IMR-90 (cell line): Measurements from ENCODE around the gene PFDN5. TPM values are rescaled to one million over a fixed set of nuclear protein-coding genes. Genes with fewer than 3 reads are reported as not detected.
A peak's percentile ranks its signal among the peaks of the same experiment; 100 is the strongest.

Experiments used
- ATAC-seq: fragments of 200-7000 bp; cut with Tn5 transposase; 2 replicates; pipeline ENCODE4 v1.9.1; 2020; ENCODE audit warnings: low read depth, mild to moderate bottlenecking, moderate library complexity
- BruUV-seq: library from RNA; stranded (reverse); fragments of 400-500 nt; replicated peaks from 2 replicates; lab custom pipeline; 2021; lab: Mats Ljungman, UMichigan
- CTCF ChIA-PET: fragments of 300-600 bp; formaldehyde crosslinking; extraction: SDS; loops from one replicate; lab custom pipeline; 2021; ENCODE audit warnings: antibody characterized with exemption; lab: Yijun Ruan, JAX
- POLR2A ChIA-PET: fragments of 300-600 bp; sonication (Branson Sonifier 250); formaldehyde crosslinking; loops from one replicate; lab custom pipeline; 2022; ENCODE audit warnings: antibody characterized with exemption; ENCODE audit not compliant: unreplicated experiment; lab: Charles Lee
- DNase-seq: peaks from one replicate; pipeline ENCODE4 v3.0.0; 2013
- H2AFZ ChIP-seq: replicated peaks from 2 replicates; pipeline ENCODE3; 2013; ENCODE audit warnings: low read length, mild to moderate bottlenecking; ENCODE audit not compliant: poor library complexity
- H2AK5ac ChIP-seq: 2 replicates; pipeline ENCODE4 v1.6.1; 2013; ENCODE audit warnings: low read depth, low read length, inconsistent platforms
- H2AK9ac ChIP-seq: replicated peaks from 2 replicates; pipeline ENCODE3; 2013; ENCODE audit warnings: mild to moderate bottlenecking, low read depth, low read length, moderate library complexity; ENCODE audit not compliant: poor library complexity
- H2BK120ac ChIP-seq: 2 replicates; pipeline ENCODE4 v1.6.1; 2013; ENCODE audit warnings: low read depth, low read length, inconsistent platforms
- H2BK15ac ChIP-seq: 3 replicates; pipeline ENCODE4 v1.6.1; 2013; ENCODE audit warnings: low read depth, low read length, inconsistent platforms
- H2BK20ac ChIP-seq: 2 replicates; pipeline ENCODE4 v1.6.1; 2013; ENCODE audit warnings: low read depth, mild to moderate bottlenecking, inconsistent platforms, low read length, moderate library complexity
- H2BK5ac ChIP-seq: 2 replicates; pipeline ENCODE4 v1.6.1; 2013; ENCODE audit warnings: mild to moderate bottlenecking, low read depth, low read length, inconsistent platforms; ENCODE audit not compliant: poor library complexity, severe bottlenecking
- H3K14ac ChIP-seq: replicated peaks from 2 replicates; pipeline ENCODE4 v1.6.1; 2013; ENCODE audit warnings: low read depth, low read length, inconsistent platforms
- H3K18ac ChIP-seq: 2 replicates; pipeline ENCODE4 v1.6.1; 2013; ENCODE audit warnings: low read depth, low read length, control low read depth
- H3K23ac ChIP-seq: 2 replicates; pipeline ENCODE4 v1.6.1; 2013; ENCODE audit warnings: low read depth, low read length, inconsistent platforms
- H3K27ac ChIP-seq: 2 replicates; pipeline ENCODE4 v1.5.1; 2013; ENCODE audit warnings: mild to moderate bottlenecking, control low read depth, low read length; ENCODE audit not compliant: insufficient read depth
- H3K27me3 ChIP-seq: 2 replicates; pipeline ENCODE4 v1.6.1; 2013; ENCODE audit warnings: low read length; ENCODE audit not compliant: control insufficient read depth, insufficient read depth
- H3K36me3 ChIP-seq: 2 replicates; pipeline ENCODE4 v1.6.1; 2013; ENCODE audit warnings: low read length, mixed read lengths; ENCODE audit not compliant: control insufficient read depth, insufficient read depth
- H3K4ac ChIP-seq: 2 replicates; pipeline ENCODE4 v1.6.1; 2013; ENCODE audit warnings: low read depth, low read length, inconsistent platforms
- H3K4me1 ChIP-seq: 2 replicates; pipeline ENCODE4 v1.6.1; 2013; ENCODE audit warnings: low read length, mixed read lengths; ENCODE audit not compliant: control insufficient read depth, insufficient read depth
- H3K4me2 ChIP-seq: 2 replicates; pipeline ENCODE4 v1.6.1; 2013; ENCODE audit warnings: low read depth, mild to moderate bottlenecking, control low read depth, low read length, moderate library complexity
- H3K4me3 ChIP-seq: 2 replicates; pipeline ENCODE4 v1.5.1; 2013; ENCODE audit warnings: low read depth, mild to moderate bottlenecking, control low read depth, low read length, moderate library complexity; ENCODE audit not compliant: insufficient read depth
- H3K56ac ChIP-seq: 2 replicates; pipeline ENCODE4 v1.6.1; 2013; ENCODE audit warnings: low read length, inconsistent platforms; ENCODE audit not compliant: insufficient read depth; ENCODE audit errors: extremely low read depth
- H3K79me1 ChIP-seq, 2 experiments: 2 replicates each; pipeline ENCODE4 v1.6.1; 2013; ENCODE audit warnings: low read length in 2 of 2, inconsistent platforms in 1 of 2, low read depth in 1 of 2
- H3K9ac ChIP-seq: 2 replicates; pipeline ENCODE4 v1.6.1; 2013; ENCODE audit warnings: low read depth, low read length, control low read depth
- H3K9me1 ChIP-seq: 2 replicates; pipeline ENCODE4 v1.6.1; 2013; ENCODE audit warnings: low read length, inconsistent platforms; ENCODE audit not compliant: insufficient read depth
- H3K9me3 ChIP-seq: 2 replicates; pipeline ENCODE4 v1.6.1; 2013; ENCODE audit warnings: low read length; ENCODE audit not compliant: control insufficient read depth, insufficient read depth
- H4K20me1 ChIP-seq: 2 replicates; pipeline ENCODE4 v1.6.1; 2013; ENCODE audit warnings: low read length, inconsistent platforms; ENCODE audit not compliant: insufficient read depth
- H4K5ac ChIP-seq: 2 replicates; pipeline ENCODE4 v1.6.1; 2013; ENCODE audit warnings: mild to moderate bottlenecking, low read depth, low read length, control low read depth
- H4K8ac ChIP-seq, 2 experiments: 2 replicates each; pipeline ENCODE4 v1.6.1; 2013; ENCODE audit warnings: low read depth in 2 of 2, low read length in 2 of 2, control low read depth in 1 of 2, inconsistent platforms in 1 of 2
- H4K91ac ChIP-seq: 2 replicates; pipeline ENCODE4 v1.6.1; 2013; ENCODE audit warnings: low read depth, low read length, inconsistent platforms; ENCODE audit not compliant: insufficient read depth
- MAFK ChIP-seq: IDR thresholded peaks from 2 replicates; pipeline ENCODE4 v1.6.1; 2012; ENCODE audit warnings: low read depth, low read length, improper control_type of control experiment
- RCOR1 ChIP-seq: IDR thresholded peaks from 2 replicates; pipeline ENCODE4 v1.6.1; 2012; ENCODE audit warnings: mild to moderate bottlenecking, low read length, improper control_type of control experiment; ENCODE audit not compliant: insufficient replicate concordance
- WGBS, 2 experiments: methylation state at CpG; one replicate each; pipeline versions ENCODE4 v1.1.5 to v1.1.7; 2013; ENCODE audit warnings: missing lambda C conversion rate in 2 of 2; ENCODE audit not compliant: insufficient read length in 1 of 2; ENCODE audit errors: extremely low coverage in 2 of 2; 5-methylcytosine and 5-hydroxymethylcytosine counted together
- dilution Hi-C: fragments of 300-500 bp; cut with HindIII; formaldehyde crosslinking; loops from one replicate; pipeline ENCODE4 v1.14.3; 2018; ENCODE audit warnings: low sequenced_read_pairs; ENCODE audit not compliant: unreplicated experiment
- in situ Hi-C: fragments of 300-500 bp; cut with MboI; formaldehyde crosslinking; loops from 3 replicates; pipeline ENCODE4 v1.14.3; 2019; ENCODE audit warnings: low sequenced_read_pairs, inconsistent platforms, mixed read lengths
- intact Hi-C: fragments of 100-400 bp; cut with micrococcal nuclease; formaldehyde crosslinking; loops from 2 replicates; pipeline ENCODE4 v1.10.0; 2022
- polyA plus RNA-seq, 3 experiments: library from polyadenylated mRNA; depleted of rRNA; stranded (reverse); fragments of >200 nt; gene quantifications; 2 replicates each; pipeline ENCODE4 v1.2.3, GENCODE V29; 2012; ENCODE audit warnings: low replicate concordance in 1 of 3
- total RNA-seq: library from RNA; depleted of rRNA; stranded (reverse); fragments of >200 nt; gene quantifications from 2 replicates; pipeline ENCODE4 v1.2.3, GENCODE V29; 2012

PFDN5 gene
- total and polyA plus RNA-seq, 2 of the 4 experiments (the other 2 are of a cell fraction): 1,011 to 1,338 TPM

GRCh38 chr12:53265783-53266182, 29.6 kb upstream of the PFDN5 start:
- H3K9ac ChIP-seq: no peak overlapping the region
- intact Hi-C loops: no loop called here
- POLR2A ChIA-PET: no interaction called here
- no TSS peak for BruUV-seq
- ATAC-seq (no peak), DNase-seq (no peak)
- peaks cover 23 to 27% of the 10 kb centered on the region in 2 experiments for H3K79me1 ChIP-seq
- no peaks in the 10 kb centered on the region for H3K9me3 ChIP-seq
- no peak overlapping the region for H2BK20ac ChIP-seq
- H2BK5ac ChIP-seq: no peak overlapping the region
- H3K23ac ChIP-seq: no peak overlapping the region
- CTCF ChIA-PET: no interaction called here
- H2BK15ac ChIP-seq: no peak overlapping the region
- H4K8ac ChIP-seq: no peak overlapping the region
- no peaks in the 10 kb centered on the region for H3K27me3 ChIP-seq
- H3K36me3 ChIP-seq: 0 out of 2 replicates have a peak, but pooled peaks cover 2% of the 10 kb centered on the region
- H3K14ac ChIP-seq: no peak overlapping the region
- H2AK9ac ChIP-seq: no peak overlapping the region
- H3K4me2 ChIP-seq: no peak overlapping the region
- H4K91ac ChIP-seq: no peak overlapping the region
- H3K18ac ChIP-seq: no peak overlapping the region
- no CpG with 5 or more reads among the region's 2 CpGs for WGBS, 2 experiments
- no peak overlapping the region for H2BK120ac ChIP-seq
- no peak overlapping the region for H3K56ac ChIP-seq
- in situ Hi-C loops: no loop called here
- peak; percentile 83 for TF ChIP-seq MAFK
- no peak for TF ChIP-seq RCOR1
- no peak overlapping the region for H3K4me3 ChIP-seq
- dilution Hi-C loops: no loop called here
- no peaks in the 10 kb centered on the region; the same call in 1 of the 2 replicates for H4K20me1 ChIP-seq
- H3K4me1 ChIP-seq: peaks cover 7% of the 10 kb centered on the region; the same call in 1 of the 2 replicates
- no peak overlapping the region for H3K4ac ChIP-seq
- H2AK5ac ChIP-seq: no peak overlapping the region
- H2AFZ ChIP-seq: no peak overlapping the region
- H3K9me1 ChIP-seq: peaks cover 14% of the 10 kb centered on the region
- H3K27ac ChIP-seq: no peak overlapping the region
- H4K5ac ChIP-seq: no peak overlapping the region
